Muscle layer of colon (tissue), 2 donors: ENCODE data around the gene RAB8B.
A peak's percentile ranks its signal among the peaks of the same experiment; 100 is the strongest.

Experiments
- H3K27ac ChIP-seq: one replicate; pipeline ENCODE4 v1.7.0; 2013; ENCODE audit warnings: low read depth, mild to moderate bottlenecking, low read length, moderate library complexity
- H3K27me3 ChIP-seq, 2 donors: one replicate each; pipeline ENCODE4 v1.7.0; 2013; ENCODE audit warnings: low read length in 2 of 2, mild to moderate bottlenecking in 2 of 2; ENCODE audit not compliant: insufficient read depth in 2 of 2, control insufficient read depth in 1 of 2
- H3K36me3 ChIP-seq: one replicate; pipeline ENCODE4 v1.7.0; 2013; ENCODE audit warnings: mild to moderate bottlenecking, low read length; ENCODE audit not compliant: insufficient read depth
- H3K4me1 ChIP-seq: one replicate; pipeline ENCODE4 v1.7.0; 2013; ENCODE audit warnings: mild to moderate bottlenecking, low read length; ENCODE audit not compliant: insufficient read depth
- H3K4me3 ChIP-seq, 2 donors: one replicate each; pipeline ENCODE4 v1.7.0; 2013; ENCODE audit warnings: low read length in 2 of 2, low read depth in 1 of 2, mild to moderate bottlenecking in 1 of 2, moderate library complexity in 1 of 2
- H3K9ac ChIP-seq: one replicate; pipeline ENCODE4 v1.7.0; 2013; ENCODE audit warnings: low read length
- H3K9me3 ChIP-seq: one replicate; pipeline ENCODE4 v1.7.0; 2013; ENCODE audit warnings: mild to moderate bottlenecking, low read length
- donor health status: abdominal sarcoma.
- donor health status: Adenocarcinoma of cecum.

RAB8B gene

GRCh38 chr15:63212050-63213004 is 22.9 kb downstream of the RAB8B start:
- H3K4me3 ChIP-seq = no peak overlapping the region
- no peak overlapping the region for H3K9ac ChIP-seq
- no peaks in the 10 kb centered on the region for H3K36me3 ChIP-seq
- H3K27ac ChIP-seq = peak overlapping the region; percentile 17
- H3K27me3 ChIP-seq = no peaks in the 10 kb centered on the region
- no peaks in the 10 kb centered on the region for H3K9me3 ChIP-seq
- H3K4me1 ChIP-seq = peaks cover 23% of the 10 kb centered on the region

GRCh38 chr15:63218100-63218808 is 28.8 kb downstream of the RAB8B start:
- Histone ChIP-seq H3K4me1 (peaks cover 15% of the 10 kb centered on the region), H3K9me3 (no peaks in the 10 kb centered on the region), H3K9ac (no peak overlapping the region), H3K27me3 (no peaks in the 10 kb centered on the region), H3K36me3 (no peaks in the 10 kb centered on the region), H3K27ac (no peak overlapping the region), H3K4me3 (no peak overlapping the region)

DNA sequence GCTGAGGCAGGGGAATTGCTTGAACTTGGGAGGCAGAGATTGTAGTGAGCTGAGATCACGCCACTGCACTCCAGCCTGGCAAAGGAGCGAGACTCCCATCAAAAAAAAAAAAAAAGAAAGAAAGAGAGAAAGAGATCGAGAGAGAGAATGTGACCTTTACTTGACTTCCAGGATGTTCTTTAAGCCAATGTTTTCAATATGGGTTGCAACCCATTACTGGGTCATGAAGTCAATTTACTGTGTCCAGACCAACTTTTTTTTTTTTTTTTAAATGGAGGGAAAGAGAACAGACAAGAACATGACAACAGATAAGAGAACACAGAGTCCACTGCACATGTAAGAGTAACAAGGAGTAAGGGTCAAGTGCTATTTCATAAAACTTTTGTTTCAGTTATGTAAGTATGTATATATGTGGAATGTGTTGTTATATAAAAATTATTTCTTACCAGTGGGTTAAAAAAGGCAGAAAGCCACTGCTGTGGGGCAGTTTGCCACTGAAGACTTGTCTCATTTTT is 29.8 kb downstream of the RAB8B start:
- no peak overlapping the region for H3K4me3 ChIP-seq
- peaks cover 10% of the 10 kb centered on the region for H3K4me1 ChIP-seq
- H3K9ac ChIP-seq = no peak overlapping the region
- H3K27me3 ChIP-seq = no peaks in the 10 kb centered on the region
- no peak overlapping the region for H3K27ac ChIP-seq
- H3K9me3 ChIP-seq = no peaks in the 10 kb centered on the region
- H3K36me3 ChIP-seq = peaks cover 5% of the 10 kb centered on the region

GRCh38 chr15:63221346-63221745 is 31.9 kb downstream of the RAB8B start:
- Histone ChIP-seq H3K9me3 (no peaks in the 10 kb centered on the region), H3K27ac (no peak overlapping the region), H3K4me3 (no peak overlapping the region)

DNA sequence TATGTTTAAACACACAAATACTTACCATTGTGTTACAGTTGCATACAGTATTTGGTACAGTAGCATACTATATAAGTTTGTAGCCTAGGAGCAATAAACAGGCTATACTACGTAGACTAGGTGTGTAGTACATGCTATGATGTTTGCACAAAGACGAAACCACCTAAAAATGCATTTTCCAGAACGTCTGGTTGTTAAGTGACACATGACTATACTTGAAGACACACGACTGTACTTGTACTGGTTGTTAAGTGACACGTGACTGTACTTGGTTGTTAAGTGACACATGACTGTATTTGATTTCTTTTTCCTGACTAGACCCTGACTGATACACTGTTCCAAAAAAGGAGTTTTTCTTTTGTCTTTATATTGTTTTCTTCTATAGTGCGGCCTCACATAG is 34.1 kb downstream of the RAB8B start:
- Histone ChIP-seq H3K4me1 (peaks cover 19% of the 10 kb centered on the region), H3K9ac (no peak overlapping the region), H3K27me3 (no peaks in the 10 kb centered on the region)

More at GRCh38 chr15:63221346-63221745, 31.9 kb downstream of the RAB8B start:
- peaks cover 5% of the 10 kb centered on the region for H3K36me3 ChIP-seq
- H3K4me1 ChIP-seq = peaks cover 10% of the 10 kb centered on the region
- H3K9ac ChIP-seq = no peak overlapping the region
- no peaks in the 10 kb centered on the region for H3K27me3 ChIP-seq

GRCh38 chr15:63225381-63225780 is 36.0 kb downstream of the RAB8B start:
- H3K27me3 ChIP-seq = no peaks in the 10 kb centered on the region
- peaks cover 19% of the 10 kb centered on the region for H3K4me1 ChIP-seq
- H3K27ac ChIP-seq = no peak overlapping the region
- no peaks in the 10 kb centered on the region for H3K9me3 ChIP-seq
- no peak overlapping the region for H3K4me3 ChIP-seq
- no peak overlapping the region for H3K9ac ChIP-seq
- H3K36me3 ChIP-seq = peaks cover 5% of the 10 kb centered on the region

More for the DNA sequence above, 34.1 kb downstream of the RAB8B start:
- Histone ChIP-seq H3K27ac (no peak overlapping the region), H3K4me3 (no peak overlapping the region), H3K9me3 (no peaks in the 10 kb centered on the region), H3K36me3 (peaks cover 5% of the 10 kb centered on the region)

- Histone ChIP-seq H3K4me1 (peaks cover 15% of the 10 kb centered on the region), H3K36me3 (peaks cover 5% of the 10 kb centered on the region), H3K27me3 (no peaks in the 10 kb centered on the region), H3K9me3 (no peaks in the 10 kb centered on the region), H3K4me3 (no peak overlapping the region), H3K27ac (no peak overlapping the region), H3K9ac (no peak overlapping the region)
Measured at GRCh38 chr15:63226155-63226883, 36.9 kb downstream of the RAB8B start.

DNA sequence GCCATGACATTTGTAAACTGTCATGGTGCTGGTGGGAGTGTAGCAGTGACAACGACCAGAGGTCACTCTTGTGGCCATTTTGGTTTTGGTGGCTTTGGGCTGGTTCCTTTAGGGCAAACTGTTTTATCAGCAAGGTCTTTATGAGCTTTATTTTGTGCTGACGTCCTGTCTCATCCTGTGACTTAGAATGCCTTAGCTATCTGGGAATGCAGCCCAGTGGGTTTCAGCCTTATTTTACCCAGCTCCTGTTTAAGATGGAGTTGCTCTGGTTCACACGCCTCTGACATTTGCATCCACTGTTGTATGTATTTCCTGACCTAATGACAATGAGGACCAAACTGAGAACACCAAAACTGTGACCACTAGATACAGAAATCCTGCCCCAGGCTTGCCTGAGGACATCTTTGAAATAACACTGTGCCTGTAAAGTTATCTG is 37.6 kb downstream of the RAB8B start:
- no peak overlapping the region for H3K9ac ChIP-seq
- peaks cover 9% of the 10 kb centered on the region for H3K4me1 ChIP-seq
- no peaks in the 10 kb centered on the region for H3K27me3 ChIP-seq
- no peak overlapping the region for H3K27ac ChIP-seq
- peaks cover 5% of the 10 kb centered on the region for H3K36me3 ChIP-seq
- no peaks in the 10 kb centered on the region for H3K9me3 ChIP-seq
- H3K4me3 ChIP-seq = no peak overlapping the region

DNA sequence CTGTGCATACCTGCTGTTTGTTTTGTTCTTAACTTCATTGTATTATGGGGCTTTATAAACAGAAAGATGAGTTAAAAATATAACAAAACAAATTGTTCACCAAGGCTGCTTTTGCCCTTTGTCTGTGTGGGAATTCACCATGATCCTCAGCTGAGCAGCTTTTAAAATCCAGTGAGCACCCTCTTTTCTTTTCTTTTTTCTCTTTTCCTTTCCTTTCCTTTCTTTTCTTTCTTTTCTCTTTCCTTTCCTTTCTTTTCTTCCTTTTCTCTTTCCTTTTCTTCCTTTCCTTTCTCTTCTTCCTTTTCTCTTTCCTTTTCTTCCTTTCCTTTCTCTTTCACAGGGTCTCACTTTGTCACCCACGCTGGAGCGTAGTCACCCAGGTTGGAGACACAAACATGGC is 38.3 kb downstream of the RAB8B start:
- Histone ChIP-seq H3K4me3 (no peak overlapping the region), H3K9ac (no peak overlapping the region), H3K9me3 (no peaks in the 10 kb centered on the region), H3K4me1 (peaks cover 9% of the 10 kb centered on the region), H3K36me3 (peaks cover 5% of the 10 kb centered on the region), H3K27ac (no peak overlapping the region), H3K27me3 (no peaks in the 10 kb centered on the region)

- Histone ChIP-seq H3K27me3 (no peaks in the 10 kb centered on the region), H3K36me3 (no peaks in the 10 kb centered on the region), H3K4me3 (no peak overlapping the region), H3K9me3 (no peaks in the 10 kb centered on the region), H3K4me1 (peaks cover 28% of the 10 kb centered on the region), H3K9ac (no peak overlapping the region), H3K27ac (no peak overlapping the region)
Measured at GRCh38 chr15:63231206-63231605, 41.8 kb downstream of the RAB8B start.

DNA sequence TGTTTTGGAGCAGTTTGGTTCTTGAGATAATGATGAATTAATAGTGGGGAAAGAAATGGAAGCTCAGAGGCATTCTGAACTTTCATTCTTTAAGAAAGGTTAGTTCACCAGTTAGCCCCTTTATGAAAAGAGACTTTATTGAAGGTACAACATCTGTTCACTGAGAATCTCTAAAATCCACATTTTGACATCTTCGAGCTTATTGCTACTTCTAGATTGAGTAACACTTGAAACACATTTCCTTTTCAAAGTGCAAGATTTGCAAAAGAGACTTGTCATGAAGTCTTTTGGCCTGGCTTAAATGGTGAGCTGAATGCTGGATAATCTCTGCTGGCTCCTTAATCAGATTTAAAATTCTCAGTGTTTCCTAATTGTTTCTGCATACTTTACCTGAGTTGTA is 42.3 kb downstream of the RAB8B start:
- Histone ChIP-seq H3K27me3 (no peaks in the 10 kb centered on the region), H3K4me3 (no peak overlapping the region), H3K27ac (no peak overlapping the region), H3K9ac (no peak overlapping the region), H3K36me3 (no peaks in the 10 kb centered on the region), H3K9me3 (no peaks in the 10 kb centered on the region), H3K4me1 (peaks cover 28% of the 10 kb centered on the region)
